Activated T-cell treated with anti-CD3 and anti-CD28 coated beads, Interleukin-2, amount 50 U/mL, for 24 hours (primary cell): ENCODE measurements around the gene ACTR1A.
"Not testable (repeated sequence)": the region's sequence is repeated elsewhere in the genome, so short reads cannot be mapped to it uniquely, and the experiment has no call there.

Source experiments
- DNase-seq: peaks from one replicate; pipeline ENCODE4 v3.0.0-alpha.2; 2020
- H3K27ac Mint-ChIP-seq: 2 replicates; pipeline ENCODE4 v1.8.0; 2020; ENCODE audit warnings: mild to moderate bottlenecking, mixed read lengths
- H3K27me3 Mint-ChIP-seq: 2 replicates; pipeline ENCODE4 v1.8.0; 2020; ENCODE audit warnings: mixed read lengths
- H3K36me3 Mint-ChIP-seq: 2 replicates; pipeline ENCODE4 v1.8.0; 2020; ENCODE audit warnings: low read depth, mixed read lengths
- H3K4me1 Mint-ChIP-seq: 2 replicates; pipeline ENCODE4 v1.8.0; 2020; ENCODE audit warnings: low read depth, mixed read lengths
- H3K4me3 Mint-ChIP-seq: 2 replicates; pipeline ENCODE4 v1.8.0; 2020; ENCODE audit warnings: mild to moderate bottlenecking, moderate library complexity, mixed read lengths
- H3K9me3 Mint-ChIP-seq: 2 replicates; pipeline ENCODE4 v1.8.0; 2020; ENCODE audit warnings: mixed read lengths

ACTR1A gene

GRCh38 chr10:102502337-102503151, at the start of gene ACTR1A:
Gene ACTR1A, minus strand, starts transcription at chr10:102502712. Its CDS starts 65 bp downstream, at chr10:102502647.
- Mint-ChIP-seq H3K27ac (no peak within 1 kb of the TSS), H3K27me3 (no peaks in the 10 kb centered on the region), H3K36me3 (peaks cover 32% of the 10 kb centered on the region), H3K4me3 (no peak within 1 kb of the TSS), H3K9me3 (no peaks in the 10 kb centered on the region), H3K4me1 (peaks cover 38% of the 10 kb centered on the region)
- DNase-seq = peak; percentile 96

- Mint-ChIP-seq H3K27ac (no peak overlapping the region), H3K9me3 (no peaks in the 10 kb centered on the region), H3K36me3 (peaks cover 29% of the 10 kb centered on the region), H3K4me1 (peaks cover 6% of the 10 kb centered on the region), H3K27me3 (no peaks in the 10 kb centered on the region), H3K4me3 (no peak overlapping the region)
- DNase-seq = no peak
Observed at GRCh38 chr10:102550636-102551210, 48.2 kb upstream of the ACTR1A start.

- Mint-ChIP-seq H3K27me3 (no peaks in the 10 kb centered on the region), H3K4me1 (peaks cover 1% of the 10 kb centered on the region), H3K9me3 (no peaks in the 10 kb centered on the region), H3K4me3 (no peak overlapping the region), H3K36me3 (peaks cover 29% of the 10 kb centered on the region), H3K27ac (no peak overlapping the region)
- no peak for DNase-seq
Observed at GRCh38 chr10:102549549-102549948, 47.0 kb upstream of the ACTR1A start.

GRCh38 chr10:102546606-102547320, 44.3 kb upstream of the ACTR1A start:
- peaks cover 18% of the 10 kb centered on the region for H3K36me3 Mint-ChIP-seq
- no peaks in the 10 kb centered on the region for H3K27me3 Mint-ChIP-seq
- H3K4me3 Mint-ChIP-seq = no peak overlapping the region
- DNase-seq = no peak
- no peak overlapping the region for H3K27ac Mint-ChIP-seq
- no peaks in the 10 kb centered on the region for H3K9me3 Mint-ChIP-seq
- H3K4me1 Mint-ChIP-seq = peaks cover 6% of the 10 kb centered on the region

- peaks cover 13% of the 10 kb centered on the region for H3K36me3 Mint-ChIP-seq
- peaks cover 8% of the 10 kb centered on the region for H3K4me1 Mint-ChIP-seq
- DNase-seq = no peak
Observed at GRCh38 chr10:102545997-102546396, 43.5 kb upstream of the ACTR1A start.

GRCh38 chr10:102545265-102545871, 42.9 kb upstream of the ACTR1A start:
- H3K36me3 Mint-ChIP-seq = peaks cover 7% of the 10 kb centered on the region
- no peaks in the 10 kb centered on the region for H3K27me3 Mint-ChIP-seq
- H3K4me1 Mint-ChIP-seq = peaks cover 9% of the 10 kb centered on the region
- DNase-seq = no peak
- H3K9me3 Mint-ChIP-seq = no peaks in the 10 kb centered on the region
- H3K27ac Mint-ChIP-seq = no peak overlapping the region
- no peak overlapping the region for H3K4me3 Mint-ChIP-seq

More at GRCh38 chr10:102545997-102546396, 43.5 kb upstream of the ACTR1A start:
- Mint-ChIP-seq H3K9me3 (no peaks in the 10 kb centered on the region), H3K27ac (no peak overlapping the region), H3K27me3 (no peaks in the 10 kb centered on the region), H3K4me3 (no peak overlapping the region)

GRCh38 chr10:102542800-102543418, 40.4 kb upstream of the ACTR1A start:
- H3K27ac Mint-ChIP-seq = no peak overlapping the region
- H3K27me3 Mint-ChIP-seq = no peaks in the 10 kb centered on the region
- DNase-seq = no peak
- H3K9me3 Mint-ChIP-seq = no peaks in the 10 kb centered on the region
- no peak overlapping the region for H3K4me3 Mint-ChIP-seq
- H3K36me3 Mint-ChIP-seq = no peaks in the 10 kb centered on the region
- peaks cover 13% of the 10 kb centered on the region for H3K4me1 Mint-ChIP-seq

GRCh38 chr10:102540023-102540422, 37.5 kb upstream of the ACTR1A start:
- Mint-ChIP-seq H3K27ac (no peak overlapping the region), H3K4me3 (no peak overlapping the region), H3K4me1 (peaks cover 18% of the 10 kb centered on the region), H3K9me3 (no peaks in the 10 kb centered on the region), H3K27me3 (no peaks in the 10 kb centered on the region), H3K36me3 (peaks cover 2% of the 10 kb centered on the region)
- DNase-seq = no peak

- Mint-ChIP-seq H3K27ac (peak overlapping the region; percentile 14), H3K4me1 (peaks cover 18% of the 10 kb centered on the region), H3K27me3 (no peaks in the 10 kb centered on the region), H3K36me3 (peaks cover 2% of the 10 kb centered on the region), H3K9me3 (no peaks in the 10 kb centered on the region), H3K4me3 (no peak overlapping the region)
- DNase-seq = no peak
Observed at GRCh38 chr10:102538811-102539210, 36.3 kb upstream of the ACTR1A start.

GRCh38 chr10:102537948-102538347, 35.4 kb upstream of the ACTR1A start:
- no peak overlapping the region for H3K27ac Mint-ChIP-seq
- no peak for DNase-seq
- H3K27me3 Mint-ChIP-seq = no peaks in the 10 kb centered on the region
- H3K36me3 Mint-ChIP-seq = peaks cover 2% of the 10 kb centered on the region
- peaks cover 16% of the 10 kb centered on the region for H3K4me1 Mint-ChIP-seq
- H3K9me3 Mint-ChIP-seq = no peaks in the 10 kb centered on the region
- H3K4me3 Mint-ChIP-seq = no peak overlapping the region

- Mint-ChIP-seq H3K27me3 (no peaks in the 10 kb centered on the region), H3K4me1 (peaks cover 12% of the 10 kb centered on the region), H3K36me3 (peaks cover 2% of the 10 kb centered on the region), H3K9me3 (no peaks in the 10 kb centered on the region), H3K4me3 (no peak overlapping the region), H3K27ac (no peak overlapping the region)
- DNase-seq = no peak
Observed at GRCh38 chr10:102537367-102537766, 34.9 kb upstream of the ACTR1A start.

- Mint-ChIP-seq H3K27me3 (no peaks in the 10 kb centered on the region), H3K9me3 (no peaks in the 10 kb centered on the region), H3K27ac (no peak overlapping the region), H3K4me1 (peaks cover 9% of the 10 kb centered on the region), H3K4me3 (no peak overlapping the region), H3K36me3 (peaks cover 2% of the 10 kb centered on the region)
- DNase-seq = no peak
Observed at GRCh38 chr10:102535481-102536147, 33.1 kb upstream of the ACTR1A start.

GRCh38 chr10:102534966-102535365, 32.5 kb upstream of the ACTR1A start:
- H3K27ac Mint-ChIP-seq, H3K9me3 Mint-ChIP-seq, H3K27me3 Mint-ChIP-seq, H3K4me3 Mint-ChIP-seq, H3K36me3 Mint-ChIP-seq, H3K4me1 Mint-ChIP-seq, DNase-seq: not testable (repeated sequence)

- H3K4me3 Mint-ChIP-seq = no peak overlapping the region
- peaks cover 2% of the 10 kb centered on the region for H3K36me3 Mint-ChIP-seq
- DNase-seq = no peak
- no peaks in the 10 kb centered on the region for H3K27me3 Mint-ChIP-seq
- H3K9me3 Mint-ChIP-seq = no peaks in the 10 kb centered on the region
- H3K27ac Mint-ChIP-seq = no peak overlapping the region
- peaks cover 5% of the 10 kb centered on the region for H3K4me1 Mint-ChIP-seq
Observed at GRCh38 chr10:102534333-102534732, 31.8 kb upstream of the ACTR1A start.
